HG03159 (cell line): ENCODE results near the gene KIAA1671.
"Not testable (repeated sequence)": the region's sequence is repeated elsewhere in the genome, so short reads cannot be mapped to it uniquely, and the experiment has no call there.

ENCODE experiments used
- ATAC-seq: cut with Tn5 transposase; IDR thresholded peaks from one replicate; pipeline ENCODE4 v1.9.1; 2021; ENCODE audit warnings: mild to moderate bottlenecking, moderate library complexity; ENCODE audit not compliant: unreplicated experiment

The KIAA1671 gene

DNA sequence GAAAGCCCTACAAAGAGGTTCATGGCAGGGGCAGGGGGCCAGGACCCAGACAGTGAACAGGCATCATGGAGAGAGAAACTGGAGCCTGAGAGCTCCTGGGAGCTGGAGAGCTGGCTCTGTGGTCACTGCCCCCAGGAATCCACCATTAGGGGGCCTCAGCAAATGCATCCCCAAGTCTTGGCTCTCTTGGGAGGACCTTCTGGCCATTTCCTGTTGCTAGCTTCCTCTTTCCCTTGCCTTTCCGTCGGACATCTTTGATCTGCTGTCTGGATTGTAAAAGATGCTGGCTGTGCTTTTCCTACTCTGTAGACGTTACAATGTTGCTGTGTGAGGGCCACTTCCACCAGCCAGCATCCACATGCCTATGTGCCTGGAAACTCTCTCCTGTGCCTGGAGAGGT, 259.8 kb downstream of the KIAA1671 start:
- ATAC-seq: no peak

DNA sequence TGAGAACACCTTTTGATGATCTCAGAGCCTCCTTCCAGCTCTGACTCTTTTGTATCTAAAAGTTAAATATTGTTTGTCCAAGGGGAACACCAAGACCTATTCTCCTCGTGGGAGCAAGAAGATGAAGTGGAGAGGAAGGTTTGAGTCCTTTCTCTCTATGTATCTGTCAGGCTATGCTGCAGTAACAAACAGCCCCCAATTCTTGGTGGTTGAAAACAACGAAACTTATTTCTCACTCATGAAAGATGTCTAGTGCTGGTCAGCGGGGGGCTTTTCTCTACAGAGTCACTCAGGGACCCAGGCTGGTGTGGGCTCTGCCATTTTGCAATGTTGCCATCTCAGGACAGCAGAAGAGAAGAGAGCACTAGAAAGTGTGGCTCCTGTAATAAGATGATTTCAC, 260.7 kb downstream of the KIAA1671 start:
- ATAC-seq: no peak

DNA sequence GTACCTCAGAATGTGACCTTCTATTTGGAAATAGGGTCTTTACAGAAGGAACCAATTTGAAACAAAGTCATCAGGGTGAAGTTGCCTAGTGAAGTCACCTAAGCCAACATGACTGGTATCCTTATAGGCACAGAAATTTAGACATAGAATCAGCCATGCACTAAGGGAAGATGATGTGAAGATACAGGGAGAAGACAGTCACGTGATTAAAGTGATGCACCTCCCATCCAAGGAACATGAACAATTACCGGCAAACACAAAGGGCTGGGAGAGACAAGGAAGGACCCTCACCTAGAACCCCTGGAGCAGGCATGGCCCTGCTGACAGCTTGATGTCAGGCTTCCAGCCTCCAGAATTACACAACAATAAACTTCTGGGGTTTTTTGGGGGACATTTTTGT, 263.7 kb downstream of the KIAA1671 start:
- ATAC-seq: no peak

DNA sequence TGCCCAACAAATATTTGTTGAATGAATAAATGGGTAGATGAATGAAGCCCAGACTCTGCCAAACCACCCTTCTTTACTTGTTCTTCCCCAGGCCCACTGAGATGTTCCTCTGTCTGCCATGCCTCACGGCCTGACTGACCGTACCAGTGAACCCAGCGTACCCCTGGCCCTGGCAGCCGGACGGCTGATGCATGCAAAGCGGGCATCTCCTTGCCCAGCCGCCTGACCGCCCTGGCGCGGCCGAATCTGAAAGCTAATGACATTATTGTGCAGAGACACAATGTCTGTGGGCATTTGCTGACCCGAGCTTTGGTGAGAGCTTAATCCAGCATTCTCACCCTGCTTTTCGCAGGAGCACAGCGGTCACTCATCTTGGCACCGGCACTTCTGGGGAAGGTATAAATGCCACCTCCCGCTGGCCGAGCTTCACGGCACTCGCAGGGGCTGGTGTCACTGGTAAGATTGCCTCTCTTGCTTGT, 266.7 kb downstream of the KIAA1671 start, which contains the start of gene CRYBB2:
CRYBB2 (plus strand) TSS at position 429 of the 479 bp plus-strand sequence. CDS start 1,791 bp downstream, outside the sequence.
- ATAC-seq: no peak

DNA sequence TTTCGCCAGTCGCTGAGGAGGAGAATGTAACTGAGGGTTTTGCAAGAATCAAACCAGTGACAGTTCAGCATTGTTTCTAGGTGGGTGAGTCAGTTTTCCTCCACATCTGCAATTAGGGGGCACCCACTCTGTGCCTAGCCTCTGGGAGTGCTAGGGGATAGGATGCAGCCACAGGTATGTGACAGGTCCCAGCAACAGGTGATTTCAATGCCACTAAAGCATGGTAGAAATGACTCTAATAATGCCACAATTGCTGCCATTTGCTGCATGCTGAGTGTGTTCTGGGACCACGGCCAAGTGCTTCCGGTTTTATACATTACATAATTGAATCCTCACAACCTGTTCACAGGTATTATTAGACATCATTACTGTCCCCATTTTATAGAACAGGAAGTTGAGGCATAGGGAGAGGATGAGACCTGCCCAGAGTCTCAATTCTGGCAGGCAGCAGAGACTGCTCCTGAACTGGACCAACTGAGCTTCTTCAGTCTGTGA, 267.5 kb downstream of the KIAA1671 start:
- ATAC-seq: no peak

DNA sequence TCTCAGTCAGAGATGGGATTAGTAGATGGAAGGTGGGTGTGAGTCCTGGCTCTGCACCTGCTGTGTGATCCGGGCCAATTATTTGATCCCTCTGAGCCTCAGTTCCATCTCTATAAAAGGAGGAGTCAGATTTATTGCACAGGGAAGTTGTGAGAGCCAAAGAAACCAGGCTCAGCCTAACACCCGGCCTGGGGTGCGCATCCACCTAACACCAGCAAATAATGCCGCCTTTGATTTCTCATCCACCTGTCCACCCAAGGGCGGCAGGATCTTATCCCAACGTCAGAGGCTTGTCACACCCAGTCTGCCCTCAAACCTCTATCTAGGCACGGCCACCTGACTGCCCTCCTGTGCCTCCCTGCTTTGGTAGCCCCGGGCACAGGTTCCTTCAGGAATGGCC, 269.3 kb downstream of the KIAA1671 start:
- ATAC-seq: no peak

DNA sequence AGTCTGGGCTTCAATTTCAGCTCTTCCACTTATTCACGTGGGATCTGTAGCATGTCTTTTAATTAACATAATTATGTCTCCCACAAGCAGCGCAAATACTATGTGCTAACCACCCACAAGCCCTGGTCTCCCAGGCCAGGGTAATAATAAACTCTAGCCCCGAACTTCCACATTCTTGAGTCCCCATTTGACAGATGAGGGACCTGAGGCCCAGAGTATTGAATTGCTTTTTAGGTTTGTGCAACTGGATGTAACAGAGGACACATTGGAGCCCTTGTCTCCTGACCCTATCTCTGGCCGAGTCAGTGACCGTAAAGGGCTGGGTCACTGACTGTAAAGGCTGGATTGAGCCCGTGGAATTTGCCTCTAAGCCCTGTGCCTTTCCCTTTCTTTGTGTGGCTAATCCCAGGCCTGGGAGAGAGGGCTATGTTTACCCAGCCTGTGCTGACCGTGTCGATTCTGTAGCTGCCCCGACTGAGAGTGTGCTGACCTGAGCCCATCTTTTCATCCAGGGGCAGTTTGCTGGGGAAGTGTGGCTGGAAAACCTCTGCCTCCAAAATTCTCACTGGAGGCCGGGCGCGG, 270.8 kb downstream of the KIAA1671 start:
- ATAC-seq: no peak

DNA sequence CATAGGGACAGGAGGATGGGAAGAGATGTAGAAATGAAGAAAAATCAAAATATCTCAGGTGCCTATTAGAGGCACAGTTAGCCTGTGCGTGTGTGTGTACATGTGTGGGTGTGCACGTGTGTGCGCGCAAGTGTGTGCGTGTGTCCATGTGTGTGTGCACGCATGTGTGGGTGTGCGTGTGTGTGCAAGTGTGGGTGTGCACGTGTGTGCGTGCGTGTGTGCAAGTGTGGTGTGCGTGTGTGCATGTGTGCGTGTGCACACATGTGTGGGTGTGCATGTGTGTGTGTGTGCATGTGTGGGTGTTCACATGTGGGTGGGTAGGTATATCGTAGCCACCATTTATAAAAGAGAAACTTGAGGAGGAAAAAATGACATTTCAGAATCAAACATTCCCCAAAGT, 276.3 kb downstream of the KIAA1671 start:
- no peak for ATAC-seq

DNA sequence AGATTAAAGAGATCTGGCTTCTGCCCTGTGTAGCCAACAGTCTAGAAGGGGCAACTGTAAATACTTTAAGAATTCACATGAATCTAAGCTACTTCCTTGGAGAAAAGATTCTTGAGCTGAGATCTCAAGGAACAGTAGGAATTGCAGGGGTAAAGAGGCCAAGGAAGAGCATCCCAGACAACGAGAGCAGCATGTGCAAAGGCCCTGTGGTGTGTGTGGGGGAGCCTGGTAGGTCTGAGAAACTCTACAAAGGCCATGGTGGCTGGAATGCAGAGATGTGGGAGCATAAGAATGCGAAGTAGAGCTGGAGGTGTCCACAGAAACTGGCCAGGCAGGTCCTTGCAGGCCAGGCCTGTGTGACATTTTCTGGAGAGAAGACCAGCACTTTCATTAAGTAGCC, 278.2 kb downstream of the KIAA1671 start:
- not testable (repeated sequence) for ATAC-seq

DNA sequence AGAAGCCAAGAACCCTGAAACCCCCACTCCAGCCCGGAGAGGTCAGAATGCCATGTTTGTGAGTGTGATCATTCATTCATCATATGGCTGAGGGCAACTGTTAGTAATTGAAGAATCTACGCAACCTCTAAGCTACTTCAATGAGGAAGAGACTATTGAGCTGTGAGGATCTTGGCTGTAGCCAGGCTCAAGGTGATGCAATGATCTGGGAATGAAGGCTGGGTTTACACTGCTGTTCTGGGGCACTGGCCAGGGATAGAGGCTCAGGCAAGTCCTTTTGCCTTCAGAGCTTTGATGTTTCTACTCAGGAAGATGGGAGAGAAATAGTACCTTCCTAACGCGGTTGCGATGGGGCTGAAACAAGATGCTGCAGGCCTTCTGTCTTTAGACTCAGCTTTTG, 279.8 kb downstream of the KIAA1671 start:
- ATAC-seq: no peak

DNA sequence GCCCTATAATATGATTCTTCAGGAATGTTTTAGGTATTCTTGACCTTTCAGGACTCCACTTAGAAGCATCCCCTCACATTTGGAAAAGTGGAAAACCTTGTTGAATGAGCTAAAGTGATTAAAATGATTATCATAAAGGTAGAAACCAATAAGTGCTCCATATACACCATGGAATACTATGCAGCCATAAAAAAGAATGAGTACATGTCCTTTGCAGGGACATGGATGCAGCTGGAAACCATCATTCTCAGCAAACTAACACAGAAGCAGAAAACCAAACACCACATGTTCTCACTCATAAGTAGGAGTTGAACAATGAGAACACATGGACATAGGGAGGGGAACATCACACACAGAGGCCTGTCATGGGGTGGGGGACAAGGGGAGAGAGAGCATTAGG, 281.2 kb downstream of the KIAA1671 start:
- not testable (repeated sequence) for ATAC-seq

DNA sequence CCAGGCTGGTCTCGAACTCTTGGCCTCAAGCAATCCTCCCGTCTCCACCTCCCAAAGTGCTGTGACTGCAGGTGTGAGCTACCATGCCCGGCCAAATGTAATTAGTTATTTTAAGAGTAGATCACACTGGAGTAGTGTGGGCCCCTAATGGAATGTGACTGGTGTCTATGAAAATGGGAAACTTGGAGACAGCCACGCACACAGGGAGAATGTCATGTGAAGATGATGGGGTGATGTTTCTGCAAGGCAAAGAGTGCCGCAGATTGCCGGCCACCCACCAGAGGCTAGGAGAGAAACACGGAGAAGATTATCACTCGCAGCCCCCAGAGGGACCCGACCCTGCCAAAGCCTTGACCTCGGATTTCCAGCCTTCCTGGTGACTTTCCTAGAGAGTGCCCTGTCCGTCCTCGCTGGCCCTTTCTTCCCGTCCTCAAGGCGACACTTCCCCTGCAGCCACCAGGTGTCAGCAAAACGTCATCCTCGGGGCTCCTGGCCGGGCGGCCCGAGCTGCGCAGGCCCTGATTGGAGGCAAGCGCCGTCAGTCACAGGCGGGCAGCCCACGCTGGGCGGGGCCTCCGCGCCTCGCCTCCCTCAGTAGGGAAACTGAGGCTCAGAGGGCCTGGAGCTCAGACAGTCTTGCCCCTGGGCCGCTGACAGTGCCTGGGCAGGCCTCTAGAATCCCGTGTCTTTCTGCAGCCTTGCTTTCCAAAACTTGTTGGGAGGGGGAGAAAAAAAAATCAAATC, 283.2 kb downstream of the KIAA1671 start:
- no peak for ATAC-seq

DNA sequence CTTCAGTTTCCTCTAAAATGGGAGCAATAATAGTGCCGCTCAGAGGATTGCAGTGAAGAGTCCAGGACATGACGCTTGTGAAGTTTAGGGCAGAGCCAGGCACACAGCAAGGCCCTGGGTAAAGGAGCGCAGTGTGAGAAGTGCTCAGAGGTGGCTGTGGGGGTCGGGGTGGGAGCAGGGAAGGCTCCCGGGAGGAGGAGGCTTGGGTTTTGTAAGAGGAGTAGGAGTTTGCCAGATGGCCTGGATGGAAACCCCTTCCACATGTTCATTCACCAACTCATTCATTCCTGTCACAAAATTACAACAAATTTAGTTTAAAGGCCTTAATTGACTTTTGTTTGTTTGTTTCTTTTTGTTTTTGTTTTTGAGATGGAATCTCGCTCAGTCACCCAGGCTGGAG, 283.9 kb downstream of the KIAA1671 start:
- ATAC-seq: no peak

DNA sequence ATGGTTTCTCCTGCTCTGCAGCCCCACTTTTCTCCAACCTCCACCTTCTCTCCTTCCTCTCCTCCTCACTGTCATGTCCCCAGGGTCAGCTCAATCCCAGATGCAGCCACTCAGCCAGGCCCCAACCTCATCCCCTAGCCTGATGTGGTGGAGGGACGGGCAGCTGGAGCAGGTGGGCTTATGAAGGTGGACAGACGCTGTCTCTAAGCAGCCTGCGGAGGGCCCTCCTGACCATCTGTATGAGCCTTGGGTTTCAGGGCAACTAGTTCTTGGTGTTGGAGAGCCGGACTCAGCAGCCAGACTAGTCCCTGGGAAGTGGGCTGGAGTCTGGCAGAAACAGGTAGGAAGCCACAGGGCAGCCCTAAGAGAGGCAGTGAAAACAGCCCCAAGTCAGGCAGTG, 285.0 kb downstream of the KIAA1671 start:
- ATAC-seq: no peak

DNA sequence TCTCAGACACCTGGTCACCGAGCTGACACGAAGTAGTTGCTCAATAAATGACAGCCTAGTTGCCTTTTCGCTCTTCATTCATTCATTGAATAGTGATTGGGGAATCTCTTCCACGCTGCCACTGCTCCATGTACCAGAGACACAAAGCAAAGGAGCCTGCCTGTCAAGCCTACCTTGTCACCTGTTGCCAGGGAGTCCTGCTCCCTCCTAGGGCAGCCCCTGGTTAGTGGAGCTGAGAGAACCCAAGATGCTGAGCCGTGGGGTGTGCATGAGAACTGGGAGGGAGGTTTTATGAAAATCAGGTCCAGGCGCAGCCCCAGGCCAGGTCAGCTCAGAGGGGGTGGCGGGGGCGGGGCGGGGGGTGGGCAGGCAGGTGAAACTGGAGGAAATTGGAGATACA, 285.5 kb downstream of the KIAA1671 start:
- not testable (repeated sequence) for ATAC-seq
